CD8-positive, alpha-beta memory T cell (primary cell): ENCODE results near the gene COPS6. TPM values are rescaled to one million over a fixed set of nuclear protein-coding genes. Genes with fewer than 3 reads are reported as not detected.
A peak's percentile ranks its signal among the peaks of the same experiment; 100 is the strongest.

ENCODE experiments used
- CTCF ChIA-PET: fragments of 350-600 bp; sonication (Branson Sonifier 250); formaldehyde crosslinking; loops from one replicate; lab custom pipeline; 2021; ENCODE audit warnings: antibody characterized with exemption; lab: Charles Lee
- POLR2A ChIA-PET: fragments of 350-600 bp; sonication (Branson Sonifier 250); formaldehyde crosslinking; loops from one replicate; lab custom pipeline; 2021; ENCODE audit warnings: antibody characterized with exemption; lab: Charles Lee
- DNase-seq, 5 donors: peaks; one replicate each; pipeline versions ENCODE4 v3.0.0 to v3.0.0-alpha.2; 2020 to 2022; ENCODE audit warnings: mixed read lengths in 1 of 5
- H3K27ac ChIP-seq: one replicate; pipeline ENCODE4 v1.7.0; 2013; ENCODE audit warnings: low read depth, mild to moderate bottlenecking, low read length, moderate library complexity
- H3K27me3 ChIP-seq: 2 replicates; pipeline ENCODE4 v1.7.0; 2013; ENCODE audit warnings: low read length, mild to moderate bottlenecking; ENCODE audit not compliant: insufficient read depth, poor library complexity, severe bottlenecking
- H3K36me3 ChIP-seq: 2 replicates; pipeline ENCODE4 v1.7.0; 2013; ENCODE audit warnings: mild to moderate bottlenecking, low read length, moderate library complexity; ENCODE audit not compliant: insufficient read depth
- H3K4me1 ChIP-seq: 2 replicates; pipeline ENCODE4 v1.7.0; 2013; ENCODE audit warnings: mild to moderate bottlenecking, low read length, moderate library complexity; ENCODE audit not compliant: insufficient read depth
- H3K4me3 ChIP-seq: 2 replicates; pipeline ENCODE4 v1.7.0; 2013; ENCODE audit warnings: mild to moderate bottlenecking, low read length
- H3K9me3 ChIP-seq: 2 replicates; pipeline ENCODE4 v1.7.0; 2013; ENCODE audit warnings: mild to moderate bottlenecking, low read length
- H3K27ac Mint-ChIP-seq, 8 donors: one replicate each; pipeline ENCODE4 v1.8.0; 2020 to 2021; ENCODE audit warnings: mixed read lengths in 8 of 8, mild to moderate bottlenecking in 6 of 8, inconsistent platforms in 3 of 8, moderate library complexity in 3 of 8
- H3K27me3 Mint-ChIP-seq, 2 donors: one replicate each; pipeline ENCODE4 v1.8.0; 2020 to 2021; ENCODE audit warnings: mixed read lengths in 2 of 2, mild to moderate bottlenecking in 1 of 2, moderate library complexity in 1 of 2
- H3K36me3 Mint-ChIP-seq, 3 donors: one replicate each; pipeline ENCODE4 v1.8.0; 2020 to 2021; ENCODE audit warnings: mixed read lengths in 3 of 3, inconsistent platforms in 1 of 3, mild to moderate bottlenecking in 1 of 3
- H3K4me1 Mint-ChIP-seq, 3 donors: one replicate each; pipeline ENCODE4 v1.8.0; 2020 to 2021; ENCODE audit warnings: mixed read lengths in 3 of 3, inconsistent platforms in 1 of 3, mild to moderate bottlenecking in 1 of 3
- H3K4me3 Mint-ChIP-seq, 7 donors: one replicate each; pipeline ENCODE4 v1.8.0; 2020 to 2021; ENCODE audit warnings: mixed read lengths in 7 of 7, mild to moderate bottlenecking in 6 of 7, moderate library complexity in 4 of 7, inconsistent platforms in 2 of 7
- H3K9me3 Mint-ChIP-seq, 5 donors: one replicate each; pipeline ENCODE4 v1.8.0; 2020 to 2022; ENCODE audit warnings: mixed read lengths in 5 of 5, mild to moderate bottlenecking in 3 of 5, moderate library complexity in 2 of 5, inconsistent platforms in 1 of 5
- polyA plus RNA-seq: library from polyadenylated mRNA; unstranded; fragments of 300-500 nt; fragmentation: Illumina TruSeq; gene quantifications from one replicate; pipeline ENCODE4 v1.2.3, GENCODE V29; 2021
- total RNA-seq, 2 experiments: library from RNA; stranded (reverse); gene quantifications; one replicate each; pipeline ENCODE4 v1.2.3, GENCODE V29; 2021

The COPS6 gene
- total and polyA plus RNA-seq, 3 experiments from 2014 or later, result 110 to 144 (median 111) TPM

DNA sequence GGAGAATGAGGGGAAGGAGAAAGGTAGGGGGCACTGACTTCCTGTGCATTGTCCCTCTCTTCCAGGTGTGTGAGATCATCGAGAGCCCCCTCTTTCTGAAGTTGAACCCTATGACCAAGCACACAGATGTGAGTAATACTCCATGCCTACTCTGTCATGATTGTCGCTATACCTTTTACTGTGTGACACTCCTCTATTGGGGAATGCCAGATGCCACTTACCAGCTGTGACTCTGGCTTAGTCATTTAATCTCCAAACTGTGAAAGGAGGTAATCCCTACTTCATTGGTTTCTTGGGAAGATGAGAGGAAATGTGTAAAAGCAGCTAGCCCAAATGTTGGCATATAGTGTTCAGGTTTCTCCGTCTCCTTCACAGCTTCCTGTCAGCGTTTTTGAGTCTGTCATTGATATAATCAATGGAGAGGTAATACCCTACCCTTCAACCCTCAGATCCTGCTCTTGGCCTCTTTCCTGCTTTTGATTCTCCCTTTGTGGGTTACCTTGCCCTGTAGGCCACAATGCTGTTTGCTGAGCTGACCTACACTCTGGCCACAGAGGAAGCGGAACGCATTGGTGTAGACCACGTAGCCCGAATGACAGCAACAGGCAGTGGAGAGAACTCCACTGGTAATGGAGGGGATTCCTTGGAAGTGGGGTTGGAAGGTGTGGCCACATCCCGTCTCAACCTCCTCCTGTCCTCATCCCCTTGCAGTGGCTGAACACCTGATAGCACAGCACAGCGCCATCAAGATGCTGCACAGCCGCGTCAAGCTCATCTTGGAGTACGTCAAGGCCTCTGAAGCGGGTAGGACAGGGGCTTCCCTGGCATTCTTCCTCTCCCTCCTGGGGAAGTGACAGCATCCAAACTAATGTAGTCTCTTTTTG lies 2.0 kb downstream of the COPS6 start:
- Histone ChIP-seq H3K27me3 (no peaks in the 10 kb centered on the region), H3K36me3 (peaks cover 52% of the 10 kb centered on the region), H3K9me3 (no peaks in the 10 kb centered on the region), H3K4me3 (no peak overlapping the region), H3K4me1 (peaks cover 21% of the 10 kb centered on the region), H3K27ac (no peak overlapping the region)
- ChIA-PET POLR2A (interaction anchor here (0.5 to 1.9 kb wide), 3 partner anchors 8 to 429 kb away, joined by 3 to 7 read pairs (median 3); partner anchors contain the start of genes AP4M1 and MCM7), CTCF (no interaction called here)
- peaks cover 0 to 9% of the 10 kb centered on the region in 2 donors for H3K27me3 Mint-ChIP-seq
- H3K4me3 Mint-ChIP-seq, result peak overlapping the region in 6 of 7 donors; percentile 18 to 92 (median 74)
- no peaks in the 10 kb centered on the region for H3K9me3 Mint-ChIP-seq
- peak overlapping the region in 6 of 8 donors; percentile 10 to 94 (median 63) for H3K27ac Mint-ChIP-seq
- H3K4me1 Mint-ChIP-seq, result peaks cover 10 to 35% (median 21%) of the 10 kb centered on the region in 3 donors
- peaks cover 9 to 64% (median 13%) of the 10 kb centered on the region in 3 donors for H3K36me3 Mint-ChIP-seq
- DNase-seq, result no peak

DNA sequence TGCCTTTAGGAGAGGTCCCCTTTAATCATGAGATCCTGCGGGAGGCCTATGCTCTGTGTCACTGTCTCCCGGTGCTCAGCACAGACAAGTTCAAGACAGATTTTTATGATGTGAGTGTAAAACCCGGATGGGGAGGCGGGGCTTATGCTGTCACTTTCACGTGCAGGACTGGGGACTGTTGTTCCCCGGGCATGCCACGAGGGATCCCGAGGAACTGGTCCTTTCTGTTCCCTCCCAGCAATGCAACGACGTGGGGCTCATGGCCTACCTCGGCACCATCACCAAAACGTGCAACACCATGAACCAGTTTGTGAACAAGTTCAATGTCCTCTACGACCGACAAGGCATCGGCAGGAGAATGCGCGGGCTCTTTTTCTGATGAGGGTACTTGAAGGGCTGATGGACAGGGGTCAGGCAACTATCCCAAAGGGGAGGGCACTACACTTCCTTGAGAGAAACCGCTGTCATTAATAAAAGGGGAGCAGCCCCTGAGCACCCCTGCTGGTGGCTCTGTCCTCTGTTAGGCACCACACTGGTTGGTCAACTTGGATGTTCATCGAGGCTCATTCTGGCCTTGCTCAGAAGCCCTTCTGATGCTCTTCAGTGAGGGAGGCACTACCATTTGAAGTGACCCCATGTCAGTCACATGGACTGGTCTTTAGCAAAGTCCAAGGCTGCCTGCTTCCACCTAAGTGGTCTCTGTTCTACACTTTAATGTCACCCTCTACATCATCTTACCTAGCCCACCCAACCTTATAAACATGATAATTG lies 2.8 kb downstream of the COPS6 start:
- Mint-ChIP-seq H3K9me3 (no peaks in the 10 kb centered on the region), H3K27ac (peak overlapping the region in 6 of 8 donors; percentile 16 to 93 (median 56)), H3K36me3 (peaks cover 9 to 73% (median 13%) of the 10 kb centered on the region in 3 donors)

DNA sequence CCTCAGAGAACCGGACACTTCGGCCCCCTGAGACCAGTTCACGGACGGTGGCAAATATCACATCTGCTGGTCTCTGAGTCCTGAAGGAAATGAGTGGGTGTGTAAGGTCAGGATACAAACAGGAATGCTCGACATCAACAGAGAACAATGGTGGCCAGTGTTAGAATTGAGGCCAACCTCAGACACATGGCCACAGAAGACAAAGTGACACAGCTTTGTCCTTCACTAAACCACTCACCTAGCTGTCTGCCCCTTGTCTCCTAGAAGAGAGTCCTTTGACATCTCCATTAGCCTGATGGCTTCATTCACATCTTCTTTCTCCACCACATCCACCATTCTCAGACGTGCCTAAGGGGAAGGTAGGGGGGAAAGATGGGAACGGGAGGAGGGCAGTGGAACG lies 4.3 kb downstream of the COPS6 start:
- H3K4me1 Mint-ChIP-seq, result peaks cover 12 to 42% (median 28%) of the 10 kb centered on the region in 3 donors
- POLR2A ChIA-PET, result no interaction called here

More for the DNA sequence above, 2.8 kb downstream of the COPS6 start:
- CTCF ChIA-PET, result interaction anchor here (1.2 kb wide), 2 partner anchors 9 kb away, joined by 4 to 6 read pairs; partner anchors contain the start of genes AP4M1 and MCM7
- Mint-ChIP-seq H3K4me1 (peaks cover 10 to 40% (median 21%) of the 10 kb centered on the region in 3 donors), H3K27me3 (peaks cover 0 to 9% of the 10 kb centered on the region in 2 donors), H3K4me3 (peak overlapping the region in 4 of 7 donors; percentile 15 to 92 (median 32))
- H3K36me3 ChIP-seq, result peaks cover 59% of the 10 kb centered on the region
- no peaks in the 10 kb centered on the region for H3K27me3 ChIP-seq
- DNase-seq, result no peak
- H3K4me1 ChIP-seq, result peaks cover 21% of the 10 kb centered on the region
- H3K4me3 ChIP-seq, result no peak overlapping the region
- no peak overlapping the region for H3K27ac ChIP-seq
- no peaks in the 10 kb centered on the region for H3K9me3 ChIP-seq
- POLR2A ChIA-PET, result interaction anchor here (0.7 to 1.9 kb wide), 2 partner anchors 9 to 429 kb away, joined by 3 to 7 read pairs; partner anchors contain the start of genes AP4M1 and MCM7

DNA sequence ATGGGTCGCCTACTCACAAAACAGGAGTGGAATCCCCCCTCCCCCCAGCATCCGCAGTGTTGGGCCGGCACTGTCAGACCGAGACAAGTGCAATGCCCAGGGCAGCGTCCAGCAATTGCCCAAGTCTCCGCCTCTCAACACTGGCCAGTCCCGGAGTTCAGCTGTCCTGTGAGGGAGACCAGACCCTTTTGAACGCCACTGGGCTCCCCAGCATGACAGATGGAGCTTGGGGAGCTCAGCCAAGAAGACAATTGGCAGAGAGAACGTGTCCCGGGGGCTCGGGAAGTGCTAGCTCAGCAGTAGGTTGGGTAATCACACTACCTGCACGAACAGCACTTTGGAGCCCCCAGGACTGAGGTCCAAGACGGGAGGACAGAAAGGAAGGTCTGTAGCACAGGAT lies 4.7 kb downstream of the COPS6 start:
- H3K36me3 ChIP-seq, result peaks cover 74% of the 10 kb centered on the region
- peaks cover 16 to 89% (median 23%) of the 10 kb centered on the region in 3 donors for H3K36me3 Mint-ChIP-seq
- H3K4me1 Mint-ChIP-seq, result peaks cover 15 to 42% (median 33%) of the 10 kb centered on the region in 3 donors
- no peaks in the 10 kb centered on the region for H3K27me3 ChIP-seq
- H3K27ac ChIP-seq, result no peak overlapping the region
- peaks cover 12% of the 10 kb centered on the region for H3K4me1 ChIP-seq
- H3K27me3 Mint-ChIP-seq, result peaks cover 0 to 9% of the 10 kb centered on the region in 2 donors
- no peaks in the 10 kb centered on the region for H3K9me3 ChIP-seq
- DNase-seq, result no peak
- H3K4me3 Mint-ChIP-seq, result no peak overlapping the region
- ChIA-PET POLR2A (no interaction called here), CTCF (no interaction called here)
- peak overlapping the region in 2 of 8 donors; percentile 3 to 5 for H3K27ac Mint-ChIP-seq
- H3K9me3 Mint-ChIP-seq, result no peaks in the 10 kb centered on the region
- H3K4me3 ChIP-seq, result no peak overlapping the region

More for the DNA sequence above, 4.3 kb downstream of the COPS6 start:
- peaks cover 16% of the 10 kb centered on the region for H3K4me1 ChIP-seq
- Mint-ChIP-seq H3K9me3 (no peaks in the 10 kb centered on the region), H3K4me3 (peak overlapping the region in 1 of 7 donors; percentile 53), H3K36me3 (peaks cover 15 to 86% (median 19%) of the 10 kb centered on the region in 3 donors), H3K27ac (peak overlapping the region in 1 of 8 donors; percentile 93), H3K27me3 (peaks cover 0 to 9% of the 10 kb centered on the region in 2 donors)
- CTCF ChIA-PET, result interaction anchor here (1.2 kb wide), 1 partner anchor 11 kb away, joined by 6 read pairs; no protein-coding TSS in a partner anchor
- no peaks in the 10 kb centered on the region for H3K9me3 ChIP-seq
- H3K36me3 ChIP-seq, result peaks cover 70% of the 10 kb centered on the region
- H3K27me3 ChIP-seq, result no peaks in the 10 kb centered on the region
- no peak for DNase-seq
- H3K4me3 ChIP-seq, result no peak overlapping the region
- H3K27ac ChIP-seq, result no peak overlapping the region

DNA sequence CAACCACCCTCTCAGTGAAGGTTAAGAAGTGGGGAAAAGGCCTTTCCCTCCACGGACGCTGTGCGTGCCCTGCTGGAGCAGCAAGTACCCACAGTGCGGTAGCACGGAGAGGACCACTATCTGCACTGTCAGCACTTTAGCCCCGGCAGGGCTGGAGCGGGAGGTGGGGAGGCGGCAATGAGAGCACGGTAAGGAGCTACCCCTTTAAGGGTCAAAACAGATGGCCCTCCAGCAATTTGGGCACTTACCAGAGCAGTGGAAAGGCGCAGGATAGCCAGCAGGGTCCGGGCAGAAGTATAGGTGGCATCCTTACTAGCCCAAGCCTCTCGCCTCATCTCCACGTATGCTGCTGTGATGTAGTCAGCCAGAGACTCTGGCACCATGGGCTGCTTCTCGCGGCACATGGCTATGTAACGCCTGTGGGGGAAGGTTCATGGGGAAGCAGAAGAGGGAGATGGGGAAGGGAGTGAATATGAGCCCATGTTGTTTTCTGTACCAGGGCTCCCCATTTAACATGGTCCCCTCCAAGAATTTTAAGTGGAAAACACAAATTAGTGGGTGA lies 5.2 kb downstream of the COPS6 start:
- Mint-ChIP-seq H3K9me3 (no peaks in the 10 kb centered on the region), H3K27me3 (peaks cover 0 to 8% of the 10 kb centered on the region in 2 donors), H3K36me3 (peaks cover 16 to 94% (median 25%) of the 10 kb centered on the region in 3 donors), H3K27ac (peak overlapping the region in 1 of 8 donors; percentile 5), H3K4me3 (no peak overlapping the region), H3K4me1 (peaks cover 20 to 42% (median 38%) of the 10 kb centered on the region in 3 donors)
- H3K27ac ChIP-seq, result no peak overlapping the region
- H3K36me3 ChIP-seq, result peaks cover 79% of the 10 kb centered on the region
- ChIA-PET CTCF (no interaction called here), POLR2A (no interaction called here)
- no peak overlapping the region for H3K4me3 ChIP-seq
- H3K4me1 ChIP-seq, result peaks cover 13% of the 10 kb centered on the region
- no peaks in the 10 kb centered on the region for H3K27me3 ChIP-seq
- no peaks in the 10 kb centered on the region for H3K9me3 ChIP-seq
- no peak for DNase-seq

DNA sequence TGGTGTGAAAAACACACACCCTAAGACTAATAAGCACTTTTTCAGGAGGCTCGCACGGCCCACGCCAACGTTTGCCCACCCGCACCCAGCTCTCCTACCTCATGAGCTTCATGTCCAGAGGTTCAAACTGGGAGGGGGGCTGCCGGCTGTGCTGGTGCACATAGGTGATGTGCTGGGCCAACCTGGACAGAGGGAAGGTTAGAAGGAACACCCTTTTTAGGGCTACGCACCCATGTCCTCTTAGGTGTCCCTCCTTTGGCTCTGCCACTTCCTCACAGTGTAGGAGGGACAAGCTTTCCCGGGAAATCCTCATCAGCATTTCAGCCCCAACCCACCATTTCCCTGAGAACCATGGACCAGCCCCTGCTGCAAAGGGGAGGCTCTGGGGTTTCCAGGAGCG lies 6.5 kb downstream of the COPS6 start:
- H3K27ac Mint-ChIP-seq, result peak overlapping the region in 1 of 8 donors; percentile 72
- no peaks in the 10 kb centered on the region for H3K9me3 ChIP-seq
- H3K4me3 ChIP-seq, result no peak overlapping the region
- ChIA-PET POLR2A (no interaction called here), CTCF (interaction anchor here (0.8 to 1.1 kb wide), 2 partner anchors 13 to 33 kb away, joined by 3 to 4 read pairs; no protein-coding TSS in a partner anchor)
- no peaks in the 10 kb centered on the region for H3K27me3 ChIP-seq
- H3K4me1 ChIP-seq, result peaks cover 15% of the 10 kb centered on the region
- H3K4me3 Mint-ChIP-seq, result peak overlapping the region in 1 of 7 donors; percentile 37
- H3K27ac ChIP-seq, result no peak overlapping the region
- H3K9me3 Mint-ChIP-seq, result no peaks in the 10 kb centered on the region
- H3K36me3 Mint-ChIP-seq, result peaks cover 16 to 99% (median 31%) of the 10 kb centered on the region in 3 donors
- no peak for DNase-seq
- peaks cover 26 to 44% (median 40%) of the 10 kb centered on the region in 3 donors for H3K4me1 Mint-ChIP-seq
- peaks cover 0 to 2% of the 10 kb centered on the region in 2 donors for H3K27me3 Mint-ChIP-seq
- H3K36me3 ChIP-seq, result peaks cover 84% of the 10 kb centered on the region

DNA sequence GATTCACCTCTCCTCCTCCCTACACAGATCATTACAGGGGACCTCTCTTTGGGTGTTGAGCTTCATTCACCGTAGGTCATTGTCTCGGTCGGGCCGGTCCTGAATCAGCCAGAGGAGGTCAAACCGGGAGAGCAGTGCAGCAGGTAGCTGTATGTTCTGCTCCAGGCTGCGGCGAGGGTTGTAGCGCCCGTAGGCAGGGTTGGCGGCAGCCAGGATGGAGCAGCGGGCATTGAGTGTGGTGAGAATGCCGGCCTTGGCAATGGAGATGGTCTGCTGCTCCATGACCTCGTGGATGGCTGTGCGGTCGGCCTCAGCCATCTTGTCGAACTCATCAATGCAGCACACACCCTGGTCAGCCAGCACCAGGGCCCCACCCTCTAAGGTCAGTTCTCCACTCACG lies 6.9 kb downstream of the COPS6 start:
- Histone ChIP-seq H3K9me3 (no peaks in the 10 kb centered on the region), H3K27me3 (no peaks in the 10 kb centered on the region), H3K4me3 (no peak overlapping the region), H3K27ac (no peak overlapping the region), H3K36me3 (peaks cover 80% of the 10 kb centered on the region), H3K4me1 (peaks cover 15% of the 10 kb centered on the region)
- peak overlapping the region in 1 of 7 donors; percentile 37 for H3K4me3 Mint-ChIP-seq
- peaks cover 16 to 98% (median 31%) of the 10 kb centered on the region in 3 donors for H3K36me3 Mint-ChIP-seq
- H3K27ac Mint-ChIP-seq, result peak overlapping the region in 2 of 8 donors; percentile 33 to 72
- peaks cover 27 to 44% (median 38%) of the 10 kb centered on the region in 3 donors for H3K4me1 Mint-ChIP-seq
- ChIA-PET POLR2A (no interaction called here), CTCF (interaction anchor here (1.1 kb wide), 1 partner anchor 13 kb away, joined by 4 read pairs; no protein-coding TSS in a partner anchor)
- H3K9me3 Mint-ChIP-seq, result no peaks in the 10 kb centered on the region
- no peak for DNase-seq
- peaks cover 0 to 5% of the 10 kb centered on the region in 2 donors for H3K27me3 Mint-ChIP-seq
